ENCODE measurements around the gene VDR.

DNA sequence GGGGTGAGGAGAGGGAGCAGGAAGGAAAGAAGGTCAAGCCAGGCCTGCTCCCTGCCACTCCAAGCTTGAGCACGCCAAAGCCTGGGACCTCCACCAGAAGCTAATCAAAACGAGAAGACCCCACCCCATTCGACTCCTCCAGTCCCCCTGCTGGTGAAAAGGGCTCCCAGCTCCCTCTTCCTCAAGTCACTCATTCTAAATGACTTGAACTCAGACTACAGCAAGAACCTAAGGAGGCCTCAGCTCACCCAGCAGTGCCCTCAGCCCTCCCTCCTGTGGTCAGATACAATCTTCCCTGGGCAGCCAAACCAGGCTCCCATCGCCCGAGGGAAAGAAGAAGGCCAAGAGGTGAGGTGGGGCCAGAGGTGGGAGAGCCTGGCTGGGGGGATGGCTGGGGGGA lies 102.5 kb downstream of the VDR start:
- TF ChIP-seq, protein P1, sequence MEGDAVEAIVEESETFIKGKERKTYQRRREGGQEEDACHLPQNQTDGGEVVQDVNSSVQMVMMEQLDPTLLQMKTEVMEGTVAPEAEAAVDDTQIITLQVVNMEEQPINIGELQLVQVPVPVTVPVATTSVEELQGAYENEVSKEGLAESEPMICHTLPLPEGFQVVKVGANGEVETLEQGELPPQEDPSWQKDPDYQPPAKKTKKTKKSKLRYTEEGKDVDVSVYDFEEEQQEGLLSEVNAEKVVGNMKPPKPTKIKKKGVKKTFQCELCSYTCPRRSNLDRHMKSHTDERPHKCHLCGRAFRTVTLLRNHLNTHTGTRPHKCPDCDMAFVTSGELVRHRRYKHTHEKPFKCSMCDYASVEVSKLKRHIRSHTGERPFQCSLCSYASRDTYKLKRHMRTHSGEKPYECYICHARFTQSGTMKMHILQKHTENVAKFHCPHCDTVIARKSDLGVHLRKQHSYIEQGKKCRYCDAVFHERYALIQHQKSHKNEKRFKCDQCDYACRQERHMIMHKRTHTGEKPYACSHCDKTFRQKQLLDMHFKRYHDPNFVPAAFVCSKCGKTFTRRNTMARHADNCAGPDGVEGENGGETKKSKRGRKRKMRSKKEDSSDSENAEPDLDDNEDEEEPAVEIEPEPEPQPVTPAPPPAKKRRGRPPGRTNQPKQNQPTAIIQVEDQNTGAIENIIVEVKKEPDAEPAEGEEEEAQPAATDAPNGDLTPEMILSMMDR (IDR thresholded peaks at IDR 0.05), result peak; percentile 49
- no peak for TF ChIP-seq EZH2 (IDR thresholded peaks at IDR 0.05; ENCODE audit: borderline replicate concordance, insufficient read depth, low read depth, low read length, poor library complexity, severe bottlenecking)
